GM10266 (cell line): ENCODE results near the gene KCNH5.

ENCODE experiments used
- DNase-seq: peaks from one replicate; pipeline ENCODE4 v3.0.0; 2012; ENCODE audit errors: extremely low spot score
- CTCF ChIP-seq: IDR thresholded peaks from 2 replicates; pipeline ENCODE4 v1.5.1; 2012; ENCODE audit warnings: mild to moderate bottlenecking, low read depth; ENCODE audit not compliant: control insufficient read depth, insufficient read depth; ENCODE audit errors: missing control alignments

The KCNH5 gene

GRCh38 chr14:62710811-62711210 lies 334.4 kb downstream of the KCNH5 start:
- DNase-seq = no peak

GRCh38 chr14:62709773-62710172 lies 335.5 kb downstream of the KCNH5 start:
- TF ChIP-seq CTCF = no peak
- DNase-seq = no peak

More at GRCh38 chr14:62710811-62711210, 334.4 kb downstream of the KCNH5 start:
- TF ChIP-seq CTCF = no peak

- no peak for DNase-seq
- no peak for TF ChIP-seq CTCF
Observed at GRCh38 chr14:62706217-62706616, 339.0 kb downstream of the KCNH5 start.

GRCh38 chr14:62697461-62697860 lies 347.8 kb downstream of the KCNH5 start:
- DNase-seq = no peak
- no peak for TF ChIP-seq CTCF

GRCh38 chr14:62696929-62697328 lies 348.3 kb downstream of the KCNH5 start:
- no peak for DNase-seq
- no peak for TF ChIP-seq CTCF

- no peak for DNase-seq
- no peak for TF ChIP-seq CTCF
Observed at GRCh38 chr14:62696331-62696924, 348.8 kb downstream of the KCNH5 start.

GRCh38 chr14:62694075-62694474 lies 351.2 kb downstream of the KCNH5 start:
- no peak for TF ChIP-seq CTCF
- no peak for DNase-seq
